ENCODE results near the gene LDHAL6B.

GRCh38 chr15:59227021-59227420, 20.4 kb downstream of the LDHAL6B start:
- TF ChIP-seq POLR2AphosphoS5 (IDR thresholded peaks at IDR 0.05; ENCODE audit: low read depth, low read length) (no peak), POLR2A (IDR thresholded peaks at IDR 0.05; ENCODE audit: low read depth, low read length) (no peak)
